22Rv1 (cell line): ENCODE results near the gene RWDD3.
A peak's percentile ranks its signal among the peaks of the same experiment; 100 is the strongest.

ENCODE experiments used
- H3K27ac ChIP-seq: fragments of 450-650 bp; 2 replicates; pipeline ENCODE4 v1.5.1; 2017
- CTCF ChIP-seq: fragments of 450-650 bp; IDR thresholded peaks from 2 replicates; pipeline ENCODE4 v1.5.1; 2017; ENCODE audit warnings: mild to moderate bottlenecking
- ZFX ChIP-seq: fragments of 450-650 bp; IDR thresholded peaks from 2 replicates; pipeline ENCODE4 v1.6.1; 2017; ENCODE audit warnings: antibody characterized with exemption, borderline replicate concordance

Gene RWDD3

DNA sequence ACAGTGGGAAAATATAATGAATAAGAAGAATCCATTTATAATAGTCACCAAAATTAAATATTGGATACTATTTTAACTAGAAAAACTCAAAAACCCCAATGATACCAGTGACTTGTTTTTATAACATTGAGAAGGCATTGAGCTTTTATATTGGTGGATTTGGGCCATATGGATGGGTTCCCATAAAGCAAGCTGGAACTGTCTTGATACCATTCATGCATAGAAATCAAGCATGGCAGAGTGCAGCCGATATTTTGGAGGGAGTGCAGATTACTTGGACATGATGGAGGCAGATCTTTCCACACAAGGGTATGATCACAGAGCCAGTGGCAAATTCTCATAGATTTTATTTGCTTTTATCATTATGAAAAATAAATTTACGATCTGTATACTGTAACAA lies 3.8 kb upstream of the RWDD3 start:
- TF ChIP-seq CTCF (no peak), ZFX (no peak)
- no peak overlapping the region for H3K27ac ChIP-seq

DNA sequence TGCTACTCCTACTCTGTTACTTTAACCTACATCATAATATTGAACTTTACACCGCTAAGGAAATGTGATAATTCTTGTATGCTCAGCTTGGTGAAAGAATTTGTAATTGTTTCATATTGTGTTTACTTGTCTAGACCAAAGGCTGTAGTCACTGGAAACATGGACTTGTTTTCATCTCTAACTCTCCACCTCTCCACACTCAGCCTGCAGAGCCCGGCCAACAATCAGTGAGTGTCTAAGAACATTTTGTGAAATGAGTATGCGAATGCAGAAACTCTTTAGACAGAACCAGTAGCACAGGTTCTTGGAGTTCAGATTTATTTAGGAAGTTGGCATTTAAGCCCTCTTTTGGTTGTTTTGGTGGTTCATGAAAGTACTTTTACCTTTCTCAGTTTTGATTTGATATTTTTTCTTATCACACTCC lies 3.2 kb upstream of the RWDD3 start:
- H3K27ac ChIP-seq = no peak overlapping the region

GRCh38 chr1:95232646-95233318 lies 1.2 kb upstream of the RWDD3 start:
- H3K27ac ChIP-seq = no peak overlapping the region
- no peak for TF ChIP-seq CTCF
- no peak for TF ChIP-seq ZFX

More for the DNA sequence above, 3.2 kb upstream of the RWDD3 start:
- TF ChIP-seq ZFX (no peak), CTCF (no peak)

GRCh38 chr1:95233319-95233736 lies 682 bp upstream of the RWDD3 start:
- TF ChIP-seq ZFX (no peak), CTCF (no peak)
- H3K27ac ChIP-seq = peak overlapping the region; percentile 52

DNA sequence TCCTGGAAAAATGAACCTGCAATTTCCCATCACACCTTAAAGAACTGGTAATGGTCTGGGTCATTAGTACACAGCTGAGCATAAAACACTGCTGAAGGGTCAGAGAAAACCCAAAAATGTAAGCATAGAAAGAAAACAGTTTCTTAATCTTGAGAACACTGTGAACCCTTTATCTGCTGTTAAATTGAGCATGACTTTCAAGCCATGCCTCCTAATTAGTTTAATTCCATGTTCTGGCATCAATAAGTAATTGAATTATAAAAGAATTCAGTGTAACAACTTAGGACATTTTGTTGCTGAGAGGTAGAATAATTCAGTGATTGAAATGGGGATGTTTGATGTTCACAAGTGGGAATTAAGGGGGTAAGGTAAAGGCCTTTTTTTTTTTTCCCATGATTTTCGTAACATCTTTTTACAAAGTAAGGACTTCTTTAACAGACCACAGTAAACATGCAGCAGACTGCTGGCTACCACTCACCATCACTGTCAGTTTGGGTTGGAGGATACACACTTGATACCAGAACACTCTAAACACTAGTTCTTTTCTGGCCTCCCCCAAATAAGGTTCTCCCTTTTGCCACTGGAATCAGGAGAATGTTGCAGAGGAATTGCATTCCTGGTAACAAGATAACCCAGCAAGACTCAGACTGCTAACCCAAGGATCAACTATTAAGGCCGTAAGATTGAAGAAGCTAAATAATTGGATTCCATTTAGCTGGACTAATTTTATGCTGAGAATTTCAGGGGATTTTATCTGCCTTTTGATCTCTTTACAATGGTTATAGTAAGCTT lies 3.0 kb downstream of the RWDD3 start:
- TF ChIP-seq CTCF (no peak), ZFX (no peak)
- H3K27ac ChIP-seq = no peak overlapping the region

DNA sequence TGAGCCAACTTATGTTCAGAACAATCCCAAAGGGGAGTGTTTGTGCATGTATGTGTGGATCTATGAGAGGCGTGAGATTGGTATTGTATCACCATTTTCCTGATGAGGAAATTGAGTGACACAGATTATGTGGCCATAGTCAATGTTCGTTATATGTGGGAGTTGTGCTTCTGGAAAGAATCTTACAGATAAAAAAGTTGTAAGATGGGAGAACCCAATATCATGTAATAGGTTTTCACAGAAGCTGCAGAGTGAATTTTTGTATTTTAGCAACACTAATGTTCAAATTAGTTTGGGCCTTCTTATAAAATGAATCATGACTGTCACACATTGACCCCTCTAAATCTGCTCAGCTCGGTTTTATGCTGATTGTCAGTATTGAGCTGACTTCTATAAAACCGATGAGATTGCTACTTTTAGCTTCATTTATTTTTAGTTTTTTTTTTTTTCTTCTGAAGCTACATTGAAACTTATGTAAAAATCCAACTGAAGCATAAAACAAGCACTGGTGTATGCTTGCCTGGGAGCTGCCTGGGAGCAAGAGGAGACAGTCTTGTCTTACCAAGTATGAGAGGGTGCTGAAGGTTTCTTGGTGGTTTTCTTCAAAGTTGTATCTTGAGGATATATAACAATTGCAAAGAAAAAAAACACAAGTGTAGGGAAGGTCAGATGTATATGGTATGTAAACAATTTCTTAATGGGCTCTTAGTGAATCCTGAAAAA lies 4.1 kb downstream of the RWDD3 start:
- H3K27ac ChIP-seq = no peak overlapping the region

More for the DNA sequence above, 4.1 kb downstream of the RWDD3 start:
- TF ChIP-seq CTCF = no peak
- TF ChIP-seq ZFX = no peak
